ENCODE measurements around the gene BRPF1.

BRPF1 gene

DNA sequence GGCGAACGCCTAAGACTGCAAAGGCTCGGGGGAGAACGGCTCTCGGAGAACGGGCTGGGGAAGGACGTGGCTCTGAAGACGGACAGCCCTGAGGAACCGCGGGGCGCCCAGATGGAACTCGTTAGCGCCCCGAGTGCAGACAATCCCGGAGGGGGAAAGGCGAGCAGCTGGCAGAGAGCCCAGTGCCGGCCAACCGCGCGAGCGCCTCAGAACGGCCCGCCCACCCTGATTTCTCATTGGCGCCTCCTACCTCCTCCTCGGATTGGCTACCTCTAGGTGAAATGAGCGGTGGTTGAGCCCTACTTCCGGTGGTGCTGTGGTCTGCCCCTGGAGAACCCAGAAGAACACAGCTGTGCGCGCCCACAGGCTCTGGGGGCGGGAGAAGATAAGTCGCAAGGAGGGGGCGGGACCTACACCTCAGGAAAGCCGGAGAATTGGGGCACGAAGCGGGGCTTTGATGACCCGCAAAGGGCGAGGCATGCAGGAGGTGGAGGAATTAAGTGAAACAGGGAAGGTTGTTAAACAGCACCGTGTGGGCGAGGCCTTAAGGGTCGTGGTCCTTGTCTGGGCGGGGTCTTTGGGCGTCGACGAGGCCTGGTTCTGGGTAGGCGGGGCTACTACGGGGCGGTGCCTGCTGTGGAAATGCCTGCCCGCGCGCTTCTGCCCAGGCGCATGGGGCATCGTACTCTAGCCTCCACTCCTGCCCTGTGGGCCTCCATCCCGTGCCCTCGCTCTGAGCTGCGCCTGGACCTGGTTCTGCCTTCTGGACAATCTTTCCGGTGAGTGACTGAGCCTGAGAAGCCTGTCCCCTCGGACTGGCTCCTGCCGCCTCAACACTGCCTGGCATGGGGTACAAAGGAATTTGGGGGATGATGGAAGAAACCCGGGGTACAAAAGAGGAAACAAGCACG, 18.4 kb downstream of the BRPF1 start, which contains the start of gene OGG1:
Gene OGG1 (plus strand): TSS at position 308 of the 911 bp plus-strand sequence. CDS start 335 bp downstream, at position 643.
- TF ChIP-seq, protein P1, sequence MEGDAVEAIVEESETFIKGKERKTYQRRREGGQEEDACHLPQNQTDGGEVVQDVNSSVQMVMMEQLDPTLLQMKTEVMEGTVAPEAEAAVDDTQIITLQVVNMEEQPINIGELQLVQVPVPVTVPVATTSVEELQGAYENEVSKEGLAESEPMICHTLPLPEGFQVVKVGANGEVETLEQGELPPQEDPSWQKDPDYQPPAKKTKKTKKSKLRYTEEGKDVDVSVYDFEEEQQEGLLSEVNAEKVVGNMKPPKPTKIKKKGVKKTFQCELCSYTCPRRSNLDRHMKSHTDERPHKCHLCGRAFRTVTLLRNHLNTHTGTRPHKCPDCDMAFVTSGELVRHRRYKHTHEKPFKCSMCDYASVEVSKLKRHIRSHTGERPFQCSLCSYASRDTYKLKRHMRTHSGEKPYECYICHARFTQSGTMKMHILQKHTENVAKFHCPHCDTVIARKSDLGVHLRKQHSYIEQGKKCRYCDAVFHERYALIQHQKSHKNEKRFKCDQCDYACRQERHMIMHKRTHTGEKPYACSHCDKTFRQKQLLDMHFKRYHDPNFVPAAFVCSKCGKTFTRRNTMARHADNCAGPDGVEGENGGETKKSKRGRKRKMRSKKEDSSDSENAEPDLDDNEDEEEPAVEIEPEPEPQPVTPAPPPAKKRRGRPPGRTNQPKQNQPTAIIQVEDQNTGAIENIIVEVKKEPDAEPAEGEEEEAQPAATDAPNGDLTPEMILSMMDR (IDR thresholded peaks at IDR 0.05; ENCODE audit: insufficient read depth, low read length, missing control alignments) = no peak
- ChIA-PET CTCF (interaction anchor here (0.6 to 2.2 kb wide), 9 partner anchors 12 to 778 kb away, joined by 3 to 8 read pairs (median 4); partner anchors contain the start of genes ARPC4 and BRPF1), POLR2A (interaction anchor here (0.6 to 3.1 kb wide), 6 partner anchors 10 to 353 kb away, joined by 3 to 24 read pairs (median 6); partner anchors contain the start of genes ARPC4, BRPF1, CAMK1 and TADA3)
- peak within 1 kb of the TSS; percentile 92 for H3K4me3 ChIP-seq (ENCODE audit: low read depth, low read length)
- peak; percentile 84 for DNase-seq (ENCODE audit: low read depth, low spot score)

DNA sequence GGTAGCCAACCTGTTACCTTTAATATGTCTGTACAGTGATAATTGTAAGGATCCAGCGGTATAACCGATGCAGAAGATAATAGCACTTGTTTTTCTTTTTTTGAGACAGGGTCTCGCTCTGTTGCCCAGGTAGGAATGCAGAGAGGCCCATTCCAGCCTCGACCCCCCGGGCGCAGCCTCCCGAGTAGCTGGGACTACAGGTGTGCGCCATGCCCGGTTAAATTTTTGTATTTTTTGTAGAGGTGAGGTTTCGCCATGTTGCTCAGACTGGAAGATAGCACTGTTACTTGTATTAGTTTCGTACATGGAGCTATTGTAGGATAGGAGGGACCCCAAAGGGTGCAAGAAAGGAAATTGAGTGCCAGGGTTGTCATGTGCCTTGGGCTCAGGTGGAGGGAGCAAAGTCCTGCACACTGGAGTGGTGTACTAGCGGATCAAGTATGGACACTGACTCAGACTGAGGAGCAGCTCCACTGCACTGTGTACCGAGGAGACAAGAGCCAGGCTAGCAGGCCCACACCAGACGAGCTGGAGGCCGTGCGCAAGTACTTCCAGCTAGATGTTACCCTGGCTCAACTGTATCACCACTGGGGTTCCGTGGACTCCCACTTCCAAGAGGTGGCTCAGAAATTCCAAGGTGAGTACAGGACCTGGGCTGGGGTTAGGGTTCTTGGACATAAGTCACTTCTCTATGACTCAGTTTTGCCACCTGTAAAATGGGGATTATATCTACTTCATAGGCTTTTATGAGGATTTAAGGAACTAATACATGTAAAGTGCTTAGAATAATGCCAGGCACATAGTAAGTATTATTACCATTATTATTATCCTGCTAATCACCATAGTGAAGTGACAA, 19.2 kb downstream of the BRPF1 start:
- CTCF ChIA-PET = interaction anchor here (1.0 to 2.2 kb wide), 4 partner anchors 17 to 42 kb away, joined by 3 to 7 read pairs (median 5); partner anchors contain the start of genes ARPC4 and BRPF1
- TF ChIP-seq, protein P1 (IDR thresholded peaks at IDR 0.05; ENCODE audit: insufficient read depth, low read length, missing control alignments) = no peak
- no peak for DNase-seq (ENCODE audit: low read depth, low spot score)
- H3K4me3 ChIP-seq (ENCODE audit: low read depth, low read length) = peak overlapping the region; percentile 92
- POLR2A ChIA-PET = interaction anchor here (3.1 kb wide), 1 partner anchor 19 kb away, joined by 24 read pairs; the partner anchor contains the start of gene BRPF1

DNA sequence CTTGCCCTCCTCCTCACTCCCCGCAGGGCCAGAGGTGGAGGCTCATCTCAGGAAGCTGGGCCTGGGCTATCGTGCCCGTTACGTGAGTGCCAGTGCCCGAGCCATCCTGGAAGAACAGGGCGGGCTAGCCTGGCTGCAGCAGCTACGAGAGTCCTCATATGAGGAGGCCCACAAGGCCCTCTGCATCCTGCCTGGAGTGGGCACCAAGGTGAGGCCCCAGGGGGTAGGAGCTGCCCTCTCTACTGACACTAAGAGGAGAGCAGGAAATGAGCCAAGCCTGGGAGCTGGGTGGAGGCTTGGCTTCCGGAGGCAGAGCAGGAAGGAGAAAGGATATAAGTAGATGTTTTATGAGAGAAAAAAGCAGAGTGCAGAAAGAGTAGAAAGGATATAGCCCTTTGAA, 23.1 kb downstream of the BRPF1 start:
- CTCF ChIA-PET = interaction anchor here (1.3 kb wide), 1 partner anchor 401 kb away, joined by 3 read pairs; no protein-coding TSS in a partner anchor
- TF ChIP-seq, protein P1 (IDR thresholded peaks at IDR 0.05; ENCODE audit: insufficient read depth, low read length, missing control alignments) = no peak
- POLR2A ChIA-PET = interaction anchor here (0.8 to 1.1 kb wide), 2 partner anchors 9 to 15 kb away, joined by 3 to 4 read pairs; partner anchors contain the start of gene CAMK1
- no peak for DNase-seq (ENCODE audit: low read depth, low spot score)
- H3K4me3 ChIP-seq (ENCODE audit: low read depth, low read length) = no peak overlapping the region

DNA sequence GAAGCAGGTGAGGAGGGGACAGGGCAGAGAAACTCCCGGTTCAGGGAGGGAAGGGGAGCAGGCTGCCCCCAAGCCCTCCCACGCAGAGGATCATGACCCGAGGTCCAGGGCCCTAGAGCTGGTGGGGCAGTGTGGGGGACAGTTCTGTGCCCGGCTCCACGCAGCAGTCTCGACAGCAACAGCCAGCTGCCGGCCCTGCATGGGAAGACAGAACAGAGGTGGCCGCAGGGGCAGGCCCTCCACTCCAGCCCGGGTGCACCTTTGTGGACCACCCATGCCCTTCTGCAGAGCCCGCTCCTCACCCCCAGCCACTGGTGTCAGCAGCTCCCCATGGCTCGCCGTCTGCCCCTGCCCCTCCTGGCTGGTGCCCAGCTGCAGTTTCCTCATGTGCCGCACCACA, 25.9 kb downstream of the BRPF1 start:
- DNase-seq (ENCODE audit: low read depth, low spot score) = no peak
- ChIA-PET CTCF (no interaction called here), POLR2A (no interaction called here)
- H3K4me3 ChIP-seq (ENCODE audit: low read depth, low read length) = no peak overlapping the region
- TF ChIP-seq, protein P1 (IDR thresholded peaks at IDR 0.05; ENCODE audit: insufficient read depth, low read length, missing control alignments) = no peak

DNA sequence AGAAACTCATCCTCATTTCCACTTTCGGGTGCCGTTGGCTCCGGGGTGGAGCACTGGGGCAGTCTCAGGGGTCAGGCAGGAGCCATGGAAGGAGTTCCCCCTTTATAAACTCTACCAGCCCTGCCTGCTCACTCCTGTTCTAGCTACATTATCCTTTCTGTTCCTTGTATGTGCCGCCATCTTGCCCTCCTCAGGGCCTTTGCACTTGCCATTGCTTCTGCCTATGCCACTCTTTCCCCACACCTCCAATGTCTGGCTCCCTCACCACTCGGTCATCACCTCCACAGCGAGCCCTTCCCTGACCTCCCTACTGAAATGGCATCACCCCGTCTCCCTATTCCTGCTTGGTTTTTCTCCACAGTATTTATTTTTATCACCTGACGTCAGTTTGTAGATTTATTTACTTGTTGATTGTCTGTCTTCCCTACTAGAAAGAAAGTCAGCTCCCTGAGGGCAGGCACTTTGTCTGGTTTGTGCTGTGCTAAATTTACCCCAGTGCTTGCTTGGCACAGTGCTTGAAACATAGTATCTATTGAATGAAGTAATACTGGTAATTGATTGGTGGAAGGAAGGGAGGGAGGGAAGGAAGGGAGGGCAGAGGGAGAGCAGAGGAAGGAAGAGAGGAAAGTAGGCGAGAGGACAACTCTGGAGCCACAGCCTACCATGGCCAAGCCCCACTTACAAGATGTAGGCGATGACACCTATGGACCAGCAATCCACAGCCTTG, 29.4 kb downstream of the BRPF1 start:
- no peak overlapping the region for H3K4me3 ChIP-seq (ENCODE audit: low read depth, low read length)
- CTCF ChIA-PET = interaction anchor here (1.7 kb wide), 1 partner anchor 12 kb away, joined by 4 read pairs; no protein-coding TSS in a partner anchor
- TF ChIP-seq, protein P1 (IDR thresholded peaks at IDR 0.05; ENCODE audit: insufficient read depth, low read length, missing control alignments) = no peak
- no peak for DNase-seq (ENCODE audit: low read depth, low spot score)
- POLR2A ChIA-PET = no interaction called here

Measured in AG04449 (cell line).